Stimulated activated CD8-positive, alpha-beta memory T cell treated with anti-CD3 and anti-CD28 coated beads, Interleukin-7, amount 100 ng/mL, for 24 hours (primary cell): ENCODE results near the gene CCDC191.
A peak's percentile ranks its signal among the peaks of the same experiment; 100 is the strongest.

ENCODE experiments used
- DNase-seq: peaks from one replicate; pipeline ENCODE4 v3.0.0-alpha.2; 2020; ENCODE audit warnings: low read depth

The CCDC191 gene, protein sequence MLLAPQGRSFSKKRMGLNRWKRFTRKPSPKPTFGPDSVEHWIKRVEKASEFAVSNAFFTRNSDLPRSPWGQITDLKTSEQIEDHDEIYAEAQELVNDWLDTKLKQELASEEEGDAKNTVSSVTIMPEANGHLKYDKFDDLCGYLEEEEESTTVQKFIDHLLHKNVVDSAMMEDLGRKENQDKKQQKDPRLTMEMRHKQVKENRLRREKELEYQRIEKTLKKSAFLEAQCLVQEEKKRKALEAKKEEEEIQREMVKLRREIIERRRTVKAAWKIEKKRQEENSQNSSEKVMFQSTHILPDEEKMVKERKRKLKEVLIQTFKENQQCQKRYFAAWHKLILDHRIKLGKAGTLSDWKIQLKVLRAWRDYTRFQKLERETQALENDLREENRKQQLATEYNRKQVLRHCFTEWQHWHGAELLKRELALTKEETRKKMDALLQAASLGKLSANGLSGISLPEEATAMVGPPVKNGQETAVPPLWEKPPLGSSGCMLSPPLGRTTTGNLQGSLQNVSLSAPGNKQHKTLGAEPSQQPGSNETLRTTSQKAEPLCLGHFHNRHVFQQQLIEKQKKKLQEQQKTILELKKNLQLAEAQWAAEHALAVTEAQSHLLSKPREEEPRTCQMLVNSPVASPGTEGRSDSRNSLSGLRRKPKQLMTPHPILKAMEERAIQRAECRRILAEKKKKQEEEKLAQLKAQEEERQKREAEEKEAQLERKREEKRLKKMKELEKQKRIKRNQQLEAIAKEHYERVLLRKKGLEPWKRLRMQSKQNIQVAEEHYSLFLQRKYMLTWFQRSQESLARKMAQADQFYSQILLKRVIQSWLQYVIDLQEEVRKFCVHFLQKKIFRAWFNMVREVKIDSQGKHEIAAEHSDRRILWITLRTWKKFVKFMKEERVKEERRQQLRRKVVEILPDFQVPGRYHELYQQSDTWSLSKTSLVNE

GRCh38 chr3:114056130-114057010, at the start of gene CCDC191, which contains the start of gene QTRT2:
Gene CCDC191, minus strand, starts transcription at chr3:114056526. Its CDS starts 60 bp downstream, at chr3:114056466.
Gene QTRT2, plus strand, starts transcription at chr3:114056737. Its CDS starts 8,521 bp downstream, at chr3:114065258.
- DNase-seq, result peak; percentile 97

DNA sequence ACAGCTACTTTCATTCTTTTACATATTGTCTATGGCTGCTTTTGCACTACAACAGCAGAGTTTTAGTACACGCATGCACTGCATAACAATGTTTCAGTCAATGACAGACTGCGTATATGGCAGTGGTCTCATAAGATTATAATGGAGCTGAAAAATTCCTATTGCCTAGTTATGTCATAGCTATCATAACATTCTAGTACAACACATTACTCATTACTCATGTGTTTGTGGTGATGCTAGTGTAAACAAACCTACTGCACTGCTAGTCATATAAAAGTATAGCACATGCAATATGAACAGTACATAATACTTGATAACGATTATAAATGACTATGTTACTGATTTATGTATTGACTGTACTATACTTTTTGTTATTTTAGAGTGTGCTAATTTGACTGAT, 48.1 kb upstream of the CCDC191 start:
- no peak for DNase-seq

- DNase-seq, result no peak
Measured at GRCh38 chr3:114103858-114104257, 47.5 kb upstream of the CCDC191 start.

DNA sequence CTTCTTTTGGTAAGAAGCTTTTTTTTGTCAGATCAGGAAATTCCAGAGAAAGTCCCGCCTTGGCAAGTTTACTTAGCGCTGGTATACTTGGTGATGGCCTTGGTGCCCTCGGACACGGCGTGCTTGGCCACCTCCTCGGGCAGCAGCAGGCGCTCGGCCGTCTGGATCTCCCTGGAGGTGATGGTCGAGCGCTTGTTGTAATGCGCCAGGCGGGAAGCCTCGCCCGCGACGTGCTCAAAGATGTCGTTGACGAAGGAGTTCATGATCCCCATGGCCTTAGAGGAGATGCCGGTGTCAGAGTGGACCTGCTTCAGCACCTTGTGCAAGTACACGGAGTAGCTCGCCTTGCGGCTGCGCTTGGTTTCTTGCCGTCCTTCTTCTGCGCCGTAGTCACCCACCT, 46.9 kb upstream of the CCDC191 start:
- no peak for DNase-seq

DNA sequence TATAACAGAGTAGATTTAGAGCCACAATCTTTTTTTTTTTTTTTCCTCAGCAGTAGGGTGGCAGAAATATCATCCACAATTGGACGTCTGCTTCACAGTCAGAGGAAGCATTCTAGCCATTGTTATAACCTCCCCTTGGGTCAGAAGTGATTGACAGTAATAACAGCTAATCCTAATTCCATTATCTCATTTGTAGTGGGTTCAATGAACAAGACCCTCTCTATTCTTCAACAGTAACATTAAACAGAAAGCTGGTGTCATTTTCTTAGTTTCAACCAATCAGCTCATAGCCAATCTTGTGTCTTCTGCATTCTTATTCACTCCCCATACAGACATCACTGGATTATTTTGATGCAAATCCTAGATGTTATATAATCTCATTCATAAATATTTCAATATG, 44.8 kb upstream of the CCDC191 start:
- DNase-seq, result no peak

DNA sequence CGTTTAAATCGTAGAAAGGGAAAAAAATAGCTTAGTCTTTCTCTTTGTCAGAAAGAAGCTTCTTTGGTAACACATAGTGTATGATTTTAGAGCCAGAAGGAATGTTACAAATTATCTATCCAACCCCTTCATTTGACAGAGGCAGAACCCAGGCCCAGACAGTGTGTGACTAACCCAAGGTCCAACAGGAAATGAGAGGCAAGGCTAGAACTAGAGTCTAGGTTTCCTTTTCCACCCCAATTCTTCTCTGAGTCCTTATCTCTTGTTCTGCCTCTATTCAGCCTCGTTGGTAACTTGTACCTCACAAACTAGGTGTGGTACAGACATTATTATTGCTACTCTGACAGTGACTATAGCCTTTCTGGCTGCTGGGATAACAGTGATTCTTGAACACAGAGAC, 39.5 kb upstream of the CCDC191 start:
- DNase-seq, result no peak

DNA sequence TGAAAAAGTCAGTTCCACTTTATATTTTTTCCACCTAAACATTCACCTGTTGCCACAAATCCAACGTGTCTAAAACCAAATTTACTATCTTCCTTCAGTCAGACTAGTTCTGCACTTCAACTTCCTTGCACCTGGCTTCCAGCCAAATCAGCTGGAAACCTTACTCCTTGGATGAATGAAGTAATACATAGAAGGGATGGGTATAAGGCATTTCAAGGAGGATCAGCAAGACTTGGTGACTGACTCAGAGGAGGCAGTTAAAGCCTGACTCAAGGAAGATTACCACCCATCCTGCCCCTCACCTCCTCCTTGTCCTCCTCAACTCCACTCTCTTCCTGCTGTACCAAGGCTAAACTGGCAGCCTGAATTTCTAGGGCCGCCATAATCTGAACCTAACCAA, 37.3 kb upstream of the CCDC191 start:
- DNase-seq, result no peak

DNA sequence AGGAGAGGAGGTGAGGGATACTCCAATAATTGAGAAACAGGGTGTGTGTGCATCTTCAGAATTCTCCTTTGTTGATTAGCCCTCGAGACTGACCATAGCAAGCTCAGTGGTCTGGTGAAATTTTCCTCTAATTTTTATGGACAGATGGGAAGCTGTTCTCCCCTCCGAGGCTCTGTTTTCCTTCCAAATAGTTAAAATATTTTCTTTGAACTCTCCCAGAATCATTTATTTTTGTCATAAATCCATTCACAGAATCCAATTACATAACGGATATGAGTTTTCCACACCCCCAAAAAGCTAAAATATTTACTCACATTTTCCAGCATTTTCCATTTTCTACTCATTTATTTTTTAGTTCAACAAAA, 36.7 kb upstream of the CCDC191 start:
- DNase-seq, result no peak

- DNase-seq, result no peak
Measured at GRCh38 chr3:114092151-114093015, 36.1 kb upstream of the CCDC191 start.

DNA sequence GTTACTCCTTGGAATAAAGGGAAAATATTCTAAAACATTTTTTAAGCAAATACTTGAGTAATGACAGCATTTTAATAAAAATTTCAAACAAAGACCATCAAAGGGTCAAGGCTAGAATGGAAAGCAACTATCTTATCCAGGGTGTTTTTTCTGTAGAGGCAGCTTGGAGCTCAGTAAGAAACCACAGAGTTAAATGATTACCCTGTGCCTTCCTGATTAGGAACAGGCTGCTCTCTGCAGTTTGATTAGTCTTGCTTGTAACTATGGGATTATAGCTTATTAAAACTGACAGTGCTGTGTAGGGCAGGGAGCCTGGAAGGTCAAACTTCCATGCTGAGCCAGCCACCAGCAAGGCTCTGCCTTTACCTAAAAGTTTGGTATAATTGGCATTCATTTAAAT, 33.3 kb upstream of the CCDC191 start:
- no peak for DNase-seq

DNA sequence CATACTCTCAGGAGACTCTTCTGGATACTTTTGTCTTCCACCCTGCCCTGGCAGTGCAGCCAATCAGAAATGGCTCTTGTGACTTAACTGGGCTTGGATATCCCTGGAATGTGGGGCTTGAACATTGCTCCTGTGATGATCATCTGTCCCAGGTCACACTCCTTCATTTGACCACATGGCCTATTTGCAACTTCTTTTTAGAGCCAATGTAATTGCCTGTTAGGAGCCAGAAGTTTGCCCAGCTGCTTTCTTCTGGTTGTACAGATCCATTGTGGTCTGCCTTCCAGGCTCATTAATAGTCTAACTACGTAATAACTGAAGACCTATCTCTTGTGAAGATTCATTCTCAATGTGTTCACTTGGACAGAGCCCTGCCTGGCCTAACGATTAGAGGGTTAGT, 30.0 kb upstream of the CCDC191 start:
- DNase-seq, result no peak

GRCh38 chr3:114083112-114083511, 26.8 kb upstream of the CCDC191 start:
- DNase-seq, result no peak

- DNase-seq, result no peak
Measured at GRCh38 chr3:114081037-114081436, 24.7 kb upstream of the CCDC191 start.

DNA sequence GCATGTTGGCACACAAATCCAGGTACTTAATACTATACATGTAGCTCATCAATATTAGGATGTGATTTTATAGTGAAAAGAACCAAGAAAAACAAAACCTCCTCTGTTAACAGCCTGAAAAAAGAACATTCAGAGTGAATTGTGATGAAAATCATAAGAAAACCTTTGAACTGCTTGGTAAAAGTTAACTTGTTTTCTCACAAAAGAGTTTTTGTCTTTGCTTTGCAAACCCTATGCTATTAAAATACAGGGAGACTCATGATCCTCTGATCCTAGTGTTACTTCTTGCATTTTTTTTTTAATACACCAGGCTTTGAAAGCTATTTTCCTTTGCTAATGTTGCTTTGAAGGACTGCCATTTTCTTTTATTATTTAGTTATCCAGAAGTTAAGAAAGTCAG, 23.9 kb upstream of the CCDC191 start:
- DNase-seq, result no peak

GRCh38 chr3:114079761-114080160, 23.4 kb upstream of the CCDC191 start:
- DNase-seq, result no peak

DNA sequence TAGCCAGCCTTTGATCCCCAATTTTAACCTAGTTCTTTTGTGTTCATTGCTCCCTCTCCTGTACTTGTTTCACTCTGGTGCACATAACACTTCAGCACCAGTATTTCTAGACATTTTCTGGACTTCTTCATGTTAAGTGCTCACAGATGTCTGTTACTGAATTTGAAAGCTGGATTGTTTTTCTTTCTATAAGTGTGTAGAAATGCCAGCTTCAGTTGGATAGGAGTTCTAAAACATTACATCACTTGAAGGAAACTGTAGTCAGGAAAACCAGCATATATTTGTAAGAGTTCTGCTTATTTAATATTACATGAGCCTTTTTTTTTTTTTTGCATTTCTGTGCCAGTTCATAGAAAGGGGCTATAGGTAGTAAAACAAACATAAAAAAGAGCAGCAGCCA, 21.8 kb upstream of the CCDC191 start:
- no peak for DNase-seq

DNA sequence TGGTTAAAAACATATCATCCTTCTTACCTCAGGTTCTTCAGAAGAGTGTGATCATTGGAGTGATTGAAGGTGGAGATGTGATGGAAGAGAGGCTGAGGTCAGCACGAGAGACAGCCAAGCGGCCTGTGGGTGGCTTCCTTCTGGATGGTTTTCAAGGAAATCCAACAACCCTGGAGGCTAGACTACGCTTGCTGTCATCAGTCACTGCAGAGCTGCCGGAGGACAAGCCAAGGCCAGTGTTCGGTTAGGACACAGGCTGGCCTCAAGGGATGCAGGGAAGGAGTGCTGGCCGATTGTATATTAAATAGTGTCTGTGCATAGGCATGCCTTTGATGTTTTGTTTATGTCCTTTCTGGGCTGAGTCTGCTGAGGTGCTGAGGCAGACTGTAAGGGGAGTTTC, 20.4 kb upstream of the CCDC191 start:
- no peak for DNase-seq

- no peak for DNase-seq
Measured at GRCh38 chr3:114071786-114072185, 15.5 kb upstream of the CCDC191 start.

- no peak for DNase-seq
Measured at GRCh38 chr3:114068336-114068735, 12.0 kb upstream of the CCDC191 start.

DNA sequence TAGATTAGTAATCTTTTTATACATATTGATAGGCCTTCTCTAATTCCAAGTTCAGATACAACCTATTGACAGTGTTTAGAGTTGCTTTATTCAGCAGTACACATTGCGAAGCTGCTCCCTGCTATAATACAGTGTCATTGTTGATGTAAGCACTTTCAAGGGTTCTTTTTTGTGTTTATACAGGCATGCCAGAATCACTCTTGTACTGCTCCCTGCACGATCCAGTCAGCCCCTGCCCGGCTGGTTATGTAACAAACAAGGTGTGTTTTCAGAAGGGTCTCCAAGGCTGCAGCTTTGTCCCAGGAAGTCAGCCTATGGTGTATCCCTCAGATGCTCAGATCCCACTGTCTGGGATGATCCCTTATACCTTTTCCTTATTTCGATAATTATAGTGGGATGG, 11.5 kb upstream of the CCDC191 start:
- no peak for DNase-seq
